Fibroblast of peridontal ligament (primary cell): Measurements from ENCODE around the gene SLC10A7.

Source experiments
- DNase-seq: peaks from one replicate; pipeline ENCODE4 v3.0.0-alpha.2; 2010; ENCODE audit errors: extremely low read depth

SLC10A7 gene

GRCh38 chr4:146521541-146522097 is at the start of gene SLC10A7:
Gene SLC10A7, minus strand, starts transcription at chr4:146521940. Its CDS starts 223 bp downstream, at chr4:146521717.
- peak; percentile 62 for DNase-seq

GRCh38 chr4:146567396-146567795 is 45.7 kb upstream of the SLC10A7 start:
- DNase-seq = no peak

- DNase-seq = no peak
Observed at GRCh38 chr4:146564492-146564891, 42.8 kb upstream of the SLC10A7 start.

GRCh38 chr4:146550161-146550560 is 28.4 kb upstream of the SLC10A7 start:
- DNase-seq = no peak

GRCh38 chr4:146548443-146548842 is 26.7 kb upstream of the SLC10A7 start:
- DNase-seq = peak; percentile 8

GRCh38 chr4:146545102-146545501 is 23.4 kb upstream of the SLC10A7 start:
- no peak for DNase-seq

GRCh38 chr4:146534178-146534577 is 12.4 kb upstream of the SLC10A7 start:
- no peak for DNase-seq

- no peak for DNase-seq
Observed at GRCh38 chr4:146525754-146526153, 4.0 kb upstream of the SLC10A7 start.

- DNase-seq = no peak
Observed at GRCh38 chr4:146524663-146525062, 2.9 kb upstream of the SLC10A7 start.

- peak; percentile 19 for DNase-seq
Observed at GRCh38 chr4:146522869-146523205, 1.1 kb upstream of the SLC10A7 start.

GRCh38 chr4:146522098-146522868 is 543 bp upstream of the SLC10A7 start:
- DNase-seq = peak; percentile 79

GRCh38 chr4:146520896-146521540 is 722 bp downstream of the SLC10A7 start:
- peak; percentile 62 for DNase-seq

- no peak for DNase-seq
Observed at GRCh38 chr4:146514651-146515357, 6.9 kb downstream of the SLC10A7 start.

- DNase-seq = no peak
Observed at GRCh38 chr4:146513548-146513947, 8.2 kb downstream of the SLC10A7 start.

GRCh38 chr4:146511381-146511780 is 10.4 kb downstream of the SLC10A7 start:
- no peak for DNase-seq

- no peak for DNase-seq
Observed at GRCh38 chr4:146510942-146511341, 10.8 kb downstream of the SLC10A7 start.

- no peak for DNase-seq
Observed at GRCh38 chr4:146508229-146508939, 13.4 kb downstream of the SLC10A7 start.

GRCh38 chr4:146507632-146508031 is 14.1 kb downstream of the SLC10A7 start:
- DNase-seq = no peak

GRCh38 chr4:146506272-146506671 is 15.5 kb downstream of the SLC10A7 start:
- DNase-seq = no peak

- DNase-seq = no peak
Observed at GRCh38 chr4:146500216-146500615, 21.5 kb downstream of the SLC10A7 start.

GRCh38 chr4:146498291-146498690 is 23.4 kb downstream of the SLC10A7 start:
- no peak for DNase-seq

- peak; percentile 38 for DNase-seq
Observed at GRCh38 chr4:146495269-146495668, 26.5 kb downstream of the SLC10A7 start.
